Measurements from ENCODE around the gene DENND5B.
"Not testable (repeated sequence)": the region's sequence is repeated elsewhere in the genome, so short reads cannot be mapped to it uniquely, and the experiment has no call there.

DENND5B gene

GRCh38 chr12:31572900-31573600 lies 17.9 kb downstream of the DENND5B start:
- DNase-seq (ENCODE audit: low read depth): no peak
- H3K4me3 ChIP-seq (ENCODE audit: control insufficient read depth, low read depth, low read length): no peak overlapping the region
- no peak for TF ChIP-seq CTCF (IDR thresholded peaks at IDR 0.05; ENCODE audit: control insufficient read depth, insufficient read depth, low read depth, low read length, missing control alignments)

- no peak for TF ChIP-seq CTCF (IDR thresholded peaks at IDR 0.05; ENCODE audit: control insufficient read depth, insufficient read depth, low read depth, low read length, missing control alignments)
- DNase-seq (ENCODE audit: low read depth): no peak
- no peak overlapping the region for H3K4me3 ChIP-seq (ENCODE audit: control insufficient read depth, low read depth, low read length)
These were observed 20.1 kb downstream of the DENND5B start for GRCh38 chr12:31570880-31571279.

GRCh38 chr12:31569517-31569916 lies 21.4 kb downstream of the DENND5B start:
- DNase-seq (ENCODE audit: low read depth); H3K4me3 ChIP-seq (ENCODE audit: control insufficient read depth, low read depth, low read length): not testable (repeated sequence)

GRCh38 chr12:31568498-31568897 lies 22.4 kb downstream of the DENND5B start:
- no peak overlapping the region for H3K4me3 ChIP-seq (ENCODE audit: control insufficient read depth, low read depth, low read length)
- TF ChIP-seq CTCF (IDR thresholded peaks at IDR 0.05; ENCODE audit: control insufficient read depth, insufficient read depth, low read depth, low read length, missing control alignments): no peak
- DNase-seq (ENCODE audit: low read depth): no peak

- H3K4me3 ChIP-seq (ENCODE audit: control insufficient read depth, low read depth, low read length): no peak overlapping the region
- no peak for TF ChIP-seq CTCF (IDR thresholded peaks at IDR 0.05; ENCODE audit: control insufficient read depth, insufficient read depth, low read depth, low read length, missing control alignments)
These were observed 23.9 kb downstream of the DENND5B start for GRCh38 chr12:31567029-31567428.

GRCh38 chr12:31566547-31566946 lies 24.4 kb downstream of the DENND5B start:
- TF ChIP-seq CTCF (IDR thresholded peaks at IDR 0.05; ENCODE audit: control insufficient read depth, insufficient read depth, low read depth, low read length, missing control alignments): no peak
- H3K4me3 ChIP-seq (ENCODE audit: control insufficient read depth, low read depth, low read length): no peak overlapping the region
- DNase-seq (ENCODE audit: low read depth): no peak

More at GRCh38 chr12:31567029-31567428, 23.9 kb downstream of the DENND5B start:
- no peak for DNase-seq (ENCODE audit: low read depth)

- DNase-seq (ENCODE audit: low read depth): no peak
- no peak for TF ChIP-seq CTCF (IDR thresholded peaks at IDR 0.05; ENCODE audit: control insufficient read depth, insufficient read depth, low read depth, low read length, missing control alignments)
- H3K4me3 ChIP-seq (ENCODE audit: control insufficient read depth, low read depth, low read length): no peak overlapping the region
These were observed 28.2 kb downstream of the DENND5B start for GRCh38 chr12:31562594-31563328.
